ENCODE measurements around the gene FLOT1.

FLOT1 gene

GRCh38 chr6:30700340-30700739 lies 42.1 kb downstream of the FLOT1 start:
- no peak for DNase-seq (ENCODE audit: low spot score)

- DNase-seq (ENCODE audit: low spot score) = no peak
Measured at GRCh38 chr6:30696432-30696831, 46.1 kb downstream of the FLOT1 start.

- DNase-seq (ENCODE audit: low spot score) = no peak
Measured at GRCh38 chr6:30691208-30691847, 51.2 kb downstream of the FLOT1 start.

GRCh38 chr6:30690403-30691207 lies 51.9 kb downstream of the FLOT1 start, which contains the start of gene NRM:
TSS of gene NRM (minus strand) at chr6:30690984. CDS start at chr6:30690974, 10 bp downstream.
- DNase-seq (ENCODE audit: low spot score) = peak; percentile 89

- no peak for DNase-seq (ENCODE audit: low spot score)
Measured at GRCh38 chr6:30689985-30690384, 52.5 kb downstream of the FLOT1 start.

GRCh38 chr6:30689022-30689865 lies 53.2 kb downstream of the FLOT1 start:
- DNase-seq (ENCODE audit: low spot score) = no peak

GRCh38 chr6:30688569-30688968 lies 53.9 kb downstream of the FLOT1 start:
- DNase-seq (ENCODE audit: low spot score) = no peak

GRCh38 chr6:30687659-30688431 lies 54.6 kb downstream of the FLOT1 start:
- no peak for DNase-seq (ENCODE audit: low spot score)

- peak; percentile 85 for DNase-seq (ENCODE audit: low spot score)
Measured at GRCh38 chr6:30686908-30687658, 55.4 kb downstream of the FLOT1 start.

GRCh38 chr6:30686009-30686907 lies 56.2 kb downstream of the FLOT1 start, which contains the start of gene PPP1R18:
TSS of gene PPP1R18 (minus strand) at chr6:30686645. CDS start at chr6:30686018, 627 bp downstream.
- peak; percentile 10 for DNase-seq (ENCODE audit: low spot score)

GRCh38 chr6:30685157-30686008 lies 57.1 kb downstream of the FLOT1 start:
- DNase-seq (ENCODE audit: low spot score) = no peak

- no peak for DNase-seq (ENCODE audit: low spot score)
Measured at GRCh38 chr6:30684386-30685156, 57.9 kb downstream of the FLOT1 start.

GRCh38 chr6:30683980-30684338 lies 58.5 kb downstream of the FLOT1 start:
- DNase-seq (ENCODE audit: low spot score) = no peak

GRCh38 chr6:30683183-30683979 lies 59.1 kb downstream of the FLOT1 start:
- DNase-seq (ENCODE audit: low spot score) = no peak

GRCh38 chr6:30682143-30683117 lies 60.1 kb downstream of the FLOT1 start:
- DNase-seq (ENCODE audit: low spot score) = no peak

- DNase-seq (ENCODE audit: low spot score) = no peak
Measured at GRCh38 chr6:30681766-30682142, 60.7 kb downstream of the FLOT1 start.
